ENCODE data around the gene ZBTB11. TPM values are rescaled to one million over a fixed set of nuclear protein-coding genes. Genes with fewer than 3 reads are reported as not detected.
"Not testable (repeated sequence)": the region's sequence is repeated elsewhere in the genome, so short reads cannot be mapped to it uniquely, and the experiment has no call there.

The ZBTB11 gene
- total and polyA plus RNA-seq, 12 donors = 4.9 to 20.0 (median 14.2) TPM

DNA sequence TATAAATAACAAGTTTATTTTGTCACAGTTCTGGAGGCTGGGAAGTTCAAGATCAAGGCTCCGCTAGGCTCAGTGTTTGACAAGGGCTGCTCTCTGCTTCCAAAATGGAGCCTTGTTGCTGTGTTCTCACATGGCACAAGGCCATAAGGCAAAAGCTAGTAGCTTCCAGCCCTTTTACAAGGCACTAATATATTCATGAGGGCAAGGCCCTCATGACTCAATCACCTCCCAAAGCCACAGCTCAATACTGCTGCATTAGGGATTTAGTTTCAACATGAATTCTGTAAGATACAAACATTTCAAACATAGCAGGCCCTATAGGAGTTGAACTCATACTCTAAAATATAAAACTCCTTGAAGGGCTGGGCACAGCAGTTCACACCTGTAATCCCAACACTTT, 30.2 kb downstream of the ZBTB11 start:
- Histone ChIP-seq H3K4me1 (replicated peaks in 1 of 2) (peaks cover 6 to 9% of the 10 kb centered on the region in 2 donors), H3K4me3 (no peak overlapping the region), H3K36me3 (replicated peaks in 1 of 2) (peaks cover 0 to 20% of the 10 kb centered on the region in 2 donors), H3K27me3 (no peaks in the 10 kb centered on the region), H3K27ac (no peak overlapping the region), H3K9me3 (replicated peaks in 1 of 3) (no peaks in the 10 kb centered on the region)
- WGBS, 4 donors = 93 to 100% (median 98%) methylated on average over 1 of the region's 1 CpG
- DNase-seq = no peak
- intact Hi-C loops (cut with DNase I) = loop anchor here in 1 of 2 donors (10.0 kb wide), 1 partner anchor 72 kb away; the partner anchor contains the start of gene PCNP
- TF ChIP-seq POLR2A (IDR thresholded peaks at IDR 0.05) = no peak
- TF ChIP-seq, protein P1, sequence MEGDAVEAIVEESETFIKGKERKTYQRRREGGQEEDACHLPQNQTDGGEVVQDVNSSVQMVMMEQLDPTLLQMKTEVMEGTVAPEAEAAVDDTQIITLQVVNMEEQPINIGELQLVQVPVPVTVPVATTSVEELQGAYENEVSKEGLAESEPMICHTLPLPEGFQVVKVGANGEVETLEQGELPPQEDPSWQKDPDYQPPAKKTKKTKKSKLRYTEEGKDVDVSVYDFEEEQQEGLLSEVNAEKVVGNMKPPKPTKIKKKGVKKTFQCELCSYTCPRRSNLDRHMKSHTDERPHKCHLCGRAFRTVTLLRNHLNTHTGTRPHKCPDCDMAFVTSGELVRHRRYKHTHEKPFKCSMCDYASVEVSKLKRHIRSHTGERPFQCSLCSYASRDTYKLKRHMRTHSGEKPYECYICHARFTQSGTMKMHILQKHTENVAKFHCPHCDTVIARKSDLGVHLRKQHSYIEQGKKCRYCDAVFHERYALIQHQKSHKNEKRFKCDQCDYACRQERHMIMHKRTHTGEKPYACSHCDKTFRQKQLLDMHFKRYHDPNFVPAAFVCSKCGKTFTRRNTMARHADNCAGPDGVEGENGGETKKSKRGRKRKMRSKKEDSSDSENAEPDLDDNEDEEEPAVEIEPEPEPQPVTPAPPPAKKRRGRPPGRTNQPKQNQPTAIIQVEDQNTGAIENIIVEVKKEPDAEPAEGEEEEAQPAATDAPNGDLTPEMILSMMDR (IDR thresholded peaks at IDR 0.05) = no peak

DNA sequence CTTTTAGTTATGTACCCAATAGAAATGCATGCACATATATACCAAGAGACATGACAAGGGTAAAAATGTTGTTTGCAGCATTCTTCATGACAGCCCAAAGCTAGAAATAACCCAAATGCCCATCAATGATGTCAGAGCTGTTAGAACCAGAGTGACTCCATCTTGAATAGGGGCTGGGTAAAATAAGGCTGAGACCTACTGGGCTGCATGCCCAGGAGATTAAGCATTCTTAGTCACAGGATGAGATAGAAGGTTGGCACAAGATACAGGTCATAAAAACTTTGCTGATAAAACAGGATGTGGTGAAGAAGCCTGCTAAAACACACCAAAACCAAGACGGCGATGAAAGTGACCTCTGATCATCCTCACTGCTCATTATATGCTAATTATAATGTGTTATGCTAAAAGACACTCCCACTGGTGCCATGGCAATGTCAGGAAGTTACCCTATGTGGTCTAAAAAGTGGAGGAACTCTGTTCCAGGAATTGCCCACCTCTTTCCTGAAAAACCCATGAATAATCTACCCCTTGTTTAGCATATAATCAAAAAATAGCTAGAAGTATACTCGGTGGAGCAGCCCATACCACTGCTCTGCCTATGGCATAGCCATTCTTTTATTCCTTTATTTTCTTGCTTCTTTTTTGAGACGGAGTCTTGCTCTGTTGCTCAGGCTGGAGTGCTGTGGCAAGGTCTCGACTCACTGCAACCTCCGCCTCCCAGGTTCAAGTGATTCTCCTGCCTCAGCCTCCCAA, 32.9 kb downstream of the ZBTB11 start:
- Histone ChIP-seq H3K4me3 (no peak overlapping the region), H3K27me3 (no peaks in the 10 kb centered on the region), H3K9me3 (replicated peaks in 1 of 3) (no peaks in the 10 kb centered on the region), H3K27ac (peak overlapping the region in 1 of 5 donors; percentile 17), H3K36me3 (replicated peaks in 1 of 2) (peaks cover 0 to 6% of the 10 kb centered on the region in 2 donors), H3K4me1 (replicated peaks in 1 of 2) (peaks cover 6 to 9% of the 10 kb centered on the region in 2 donors)
- TF ChIP-seq POLR2A (IDR thresholded peaks at IDR 0.05) = no peak
- TF ChIP-seq, protein P1 (IDR thresholded peaks at IDR 0.05) = no peak
- intact Hi-C loops (cut with DNase I) = loop anchor here in 1 of 2 donors (10.0 kb wide), 1 partner anchor 69 kb away; the partner anchor contains the start of gene PCNP
- DNase-seq = peak; percentile 23 to 70 (median 50)
- WGBS, 4 donors = 56 to 59% (median 58%) methylated on average over 6 of the region's 6 CpGs

DNA sequence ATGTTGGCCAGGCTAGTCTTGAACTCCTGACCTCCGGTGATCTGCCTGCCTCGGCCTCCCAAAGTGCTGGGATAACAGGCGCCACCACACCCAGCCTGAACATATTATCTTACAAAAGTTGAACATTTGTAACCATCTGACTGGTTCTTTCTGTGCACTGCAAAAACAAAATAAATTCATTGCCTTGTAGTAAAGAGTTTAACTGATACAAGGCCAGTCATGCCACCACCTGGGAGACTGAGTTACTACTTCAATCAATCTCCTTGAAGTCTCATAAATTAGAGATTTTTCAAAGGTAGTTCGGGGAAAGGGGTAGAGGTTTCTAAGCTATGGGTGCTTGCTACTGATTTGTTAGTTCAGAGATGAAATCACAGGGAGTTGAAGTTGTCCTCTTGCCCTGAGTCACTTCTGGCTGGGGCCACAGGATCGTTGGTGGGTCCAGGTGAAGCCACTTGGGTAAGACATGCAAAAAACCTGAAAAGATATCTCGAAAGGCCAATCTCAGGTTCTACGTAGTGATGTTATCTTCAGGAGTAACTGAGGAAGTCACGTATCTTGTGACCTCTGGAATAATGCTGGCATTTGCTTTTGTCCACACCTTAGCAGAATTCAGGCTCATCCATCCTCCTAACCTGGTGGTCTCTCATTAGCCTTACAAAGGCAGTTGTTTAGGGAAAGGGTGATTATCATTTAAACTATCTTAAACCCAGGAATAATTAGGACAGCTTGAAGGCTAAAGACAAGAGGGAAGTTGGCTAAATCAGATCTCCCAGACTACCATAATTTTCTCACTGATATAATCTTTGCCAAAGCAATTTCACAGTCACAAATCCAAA, 33.7 kb downstream of the ZBTB11 start:
- Histone ChIP-seq H3K27ac (peak overlapping the region in 1 of 5 donors; percentile 17), H3K27me3 (no peaks in the 10 kb centered on the region), H3K36me3 (replicated peaks in 1 of 2) (no peaks in the 10 kb centered on the region), H3K4me1 (replicated peaks in 1 of 2) (peaks cover 6 to 9% of the 10 kb centered on the region in 2 donors), H3K9me3 (replicated peaks in 1 of 3) (no peaks in the 10 kb centered on the region), H3K4me3 (no peak overlapping the region)
- WGBS, 4 donors = 84 to 91% (median 88%) methylated on average over 8 of the region's 8 CpGs
- no peak for DNase-seq
- TF ChIP-seq, protein P1 (IDR thresholded peaks at IDR 0.05) = no peak
- no peak for TF ChIP-seq POLR2A (IDR thresholded peaks at IDR 0.05)
- intact Hi-C loops (cut with DNase I) = loop anchor here in 1 of 2 donors (10.0 kb wide), 1 partner anchor 68 kb away; the partner anchor contains the start of gene PCNP

DNA sequence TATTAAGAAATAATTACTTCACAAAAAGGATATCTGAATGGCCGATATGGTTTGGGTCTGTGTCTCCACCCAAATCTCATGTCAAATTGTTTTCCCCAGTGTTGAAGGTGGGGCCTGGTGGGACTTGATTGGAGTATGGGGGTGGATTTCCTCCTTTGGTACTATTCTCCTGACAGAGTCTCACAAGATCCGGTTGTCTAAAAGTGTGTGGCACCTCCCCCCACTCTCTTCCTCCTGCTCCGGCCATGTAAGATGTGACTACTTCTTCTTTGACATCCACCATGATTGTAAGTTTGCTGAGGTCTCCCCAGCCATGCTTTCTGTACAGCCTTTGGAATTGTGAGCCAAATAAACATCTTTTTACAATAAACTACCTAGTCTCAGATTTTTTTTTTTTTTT, 34.5 kb downstream of the ZBTB11 start:
- WGBS, 4 donors = 81 to 89% (median 86%) methylated on average over 3 of the region's 3 CpGs
- peaks cover 6 to 9% of the 10 kb centered on the region in 2 donors for H3K4me1 ChIP-seq (replicated peaks in 1 of 2)
- no peak overlapping the region for H3K27ac ChIP-seq
- TF ChIP-seq, protein P1 (IDR thresholded peaks at IDR 0.05) = no peak
- no peak for TF ChIP-seq POLR2A (IDR thresholded peaks at IDR 0.05)
- no peak overlapping the region for H3K4me3 ChIP-seq
- intact Hi-C loops (cut with DNase I) = loop anchor here in 1 of 2 donors (10.0 kb wide), 1 partner anchor 68 kb away; the partner anchor contains the start of gene PCNP
- H3K9me3 ChIP-seq (replicated peaks in 1 of 3) = no peaks in the 10 kb centered on the region
- no peaks in the 10 kb centered on the region for H3K27me3 ChIP-seq
- no peaks in the 10 kb centered on the region for H3K36me3 ChIP-seq (replicated peaks in 1 of 2)
- DNase-seq = no peak

DNA sequence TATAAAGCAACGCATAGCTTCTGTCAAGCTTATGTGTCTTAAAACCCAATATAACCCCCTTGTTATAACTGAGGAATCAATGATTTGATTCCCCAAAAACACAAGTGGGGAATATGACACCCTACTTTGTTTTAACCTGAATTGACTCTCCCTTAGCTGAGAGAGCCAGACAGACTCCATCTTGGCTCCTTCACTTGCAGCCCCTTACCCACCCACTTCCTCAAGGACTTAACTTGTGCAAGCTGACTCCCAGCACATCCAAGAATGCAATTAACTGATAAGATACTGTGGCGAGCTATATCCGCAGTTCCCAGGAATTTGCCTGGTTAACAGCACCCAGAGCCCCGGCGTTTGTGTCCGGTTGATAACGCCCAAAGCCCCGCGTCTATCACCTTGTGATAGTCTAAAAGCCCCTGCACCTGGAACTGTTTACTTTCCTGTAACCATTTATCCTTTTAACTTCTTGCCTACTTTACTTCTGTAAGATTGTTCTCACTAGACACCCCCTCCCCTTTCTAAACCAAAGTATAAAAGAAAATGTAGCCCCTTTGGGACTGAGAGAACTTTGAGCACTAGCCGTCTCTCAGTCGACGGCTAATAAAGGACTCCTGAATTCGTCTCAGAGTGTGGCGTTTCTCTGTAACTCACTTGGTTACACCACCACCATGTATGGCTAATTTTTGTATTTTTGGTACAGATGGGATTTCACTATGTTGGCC, 35.4 kb downstream of the ZBTB11 start:
- 71 to 80% (median 77%) methylated on average over 14 of the region's 14 CpGs for WGBS, 4 donors
- not testable (repeated sequence) for H3K27me3 ChIP-seq; DNase-seq; H3K4me3 ChIP-seq; H3K27ac ChIP-seq; H3K36me3 ChIP-seq (replicated peaks in 1 of 2); H3K9me3 ChIP-seq (replicated peaks in 1 of 3); H3K4me1 ChIP-seq (replicated peaks in 1 of 2)
- intact Hi-C loops (cut with DNase I) = loop anchor here in 1 of 2 donors (10.0 kb wide), 1 partner anchor 67 kb away; the partner anchor contains the start of gene PCNP

Measured in adrenal gland (tissue), 12 donors.